ENCODE data around the gene ADAMTS3. TPM values are rescaled to one million over a fixed set of nuclear protein-coding genes. Genes with fewer than 3 reads are reported as not detected.
A peak's percentile ranks its signal among the peaks of the same experiment; 100 is the strongest.

The ADAMTS3 gene
- total and polyA plus RNA-seq, 3 donors from 2014 or later, result 3.9 to 6.8 (median 5.3) TPM

GRCh38 chr4:72422416-72422815 is 146.6 kb downstream of the ADAMTS3 start:
- DNase-seq, result no peak
- no peaks in the 10 kb centered on the region for H3K9me3 ChIP-seq
- 86 to 90% methylated on average over 2 of the region's 2 CpGs for WGBS, 2 donors
- H3K4me3 ChIP-seq, result no peak overlapping the region
- H3K27me3 ChIP-seq, result no peaks in the 10 kb centered on the region
- no peak overlapping the region for H3K27ac ChIP-seq
- no peaks in the 10 kb centered on the region for H3K4me1 ChIP-seq
- intact Hi-C loops (cut with DNase I; ENCODE audit: low total_unique reads), result no loop called here
- TF ChIP-seq POLR2A (IDR thresholded peaks at IDR 0.05) (no peak), CTCF (IDR thresholded peaks at IDR 0.05) (no peak)
- H3K36me3 ChIP-seq (ENCODE audit: low read depth, missing control alignments), result no peaks in the 10 kb centered on the region

- intact Hi-C loops (cut with DNase I; ENCODE audit: low total_unique reads), result no loop called here
- 66 to 89% methylated on average over 2 of the region's 2 CpGs for WGBS, 2 donors
- Histone ChIP-seq H3K27me3 (no peaks in the 10 kb centered on the region), H3K36me3 (ENCODE audit: low read depth, missing control alignments) (no peaks in the 10 kb centered on the region), H3K9me3 (no peaks in the 10 kb centered on the region), H3K4me1 (no peaks in the 10 kb centered on the region), H3K4me3 (no peak overlapping the region), H3K27ac (no peak overlapping the region)
- DNase-seq, result peak; percentile 60
- TF ChIP-seq POLR2A (IDR thresholded peaks at IDR 0.05) (no peak), CTCF (IDR thresholded peaks at IDR 0.05) (no peak)
Observed at GRCh38 chr4:72418458-72418857, 150.6 kb downstream of the ADAMTS3 start.

DNA sequence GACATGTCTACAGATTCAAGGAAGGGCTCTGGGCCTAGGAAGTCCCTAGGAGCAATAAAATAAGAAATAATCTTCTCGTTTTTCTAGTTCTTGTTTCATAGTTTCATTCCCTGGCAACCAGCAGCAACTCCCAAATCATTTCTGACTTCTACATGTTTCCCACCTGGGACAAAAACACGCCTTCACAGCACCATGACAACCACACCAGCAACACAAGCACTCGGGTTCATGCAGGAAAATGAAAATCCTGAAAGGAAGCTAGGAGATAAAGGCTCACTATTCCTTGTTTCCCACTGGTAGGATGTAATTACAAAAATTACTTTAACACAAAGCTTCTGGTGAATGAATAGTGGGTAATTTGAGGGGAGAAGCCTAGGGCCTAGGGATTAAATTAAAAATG is 158.9 kb downstream of the ADAMTS3 start:
- intact Hi-C loops (cut with DNase I; ENCODE audit: low total_unique reads), result no loop called here

GRCh38 chr4:72408568-72408967 is 160.5 kb downstream of the ADAMTS3 start:
- Histone ChIP-seq H3K36me3 (ENCODE audit: low read depth, missing control alignments) (no peaks in the 10 kb centered on the region), H3K27me3 (no peaks in the 10 kb centered on the region), H3K4me1 (no peaks in the 10 kb centered on the region), H3K9me3 (no peaks in the 10 kb centered on the region), H3K27ac (no peak overlapping the region), H3K4me3 (no peak overlapping the region)
- intact Hi-C loops (cut with DNase I; ENCODE audit: low total_unique reads), result no loop called here
- 73 to 87% methylated on average over 4 of the region's 4 CpGs for WGBS, 2 donors
- TF ChIP-seq CTCF (IDR thresholded peaks at IDR 0.05) (no peak), POLR2A (IDR thresholded peaks at IDR 0.05) (no peak)
- DNase-seq, result no peak

More for the DNA sequence above, 158.9 kb downstream of the ADAMTS3 start:
- 77 to 86% methylated on average over 3 of the region's 3 CpGs for WGBS, 2 donors
- Histone ChIP-seq H3K4me3 (no peak overlapping the region), H3K36me3 (ENCODE audit: low read depth, missing control alignments) (no peaks in the 10 kb centered on the region), H3K9me3 (no peaks in the 10 kb centered on the region), H3K27ac (no peak overlapping the region), H3K4me1 (no peaks in the 10 kb centered on the region), H3K27me3 (no peaks in the 10 kb centered on the region)
- no peak for DNase-seq
- no peak for TF ChIP-seq CTCF (IDR thresholded peaks at IDR 0.05)
- TF ChIP-seq POLR2A (IDR thresholded peaks at IDR 0.05), result no peak

DNA sequence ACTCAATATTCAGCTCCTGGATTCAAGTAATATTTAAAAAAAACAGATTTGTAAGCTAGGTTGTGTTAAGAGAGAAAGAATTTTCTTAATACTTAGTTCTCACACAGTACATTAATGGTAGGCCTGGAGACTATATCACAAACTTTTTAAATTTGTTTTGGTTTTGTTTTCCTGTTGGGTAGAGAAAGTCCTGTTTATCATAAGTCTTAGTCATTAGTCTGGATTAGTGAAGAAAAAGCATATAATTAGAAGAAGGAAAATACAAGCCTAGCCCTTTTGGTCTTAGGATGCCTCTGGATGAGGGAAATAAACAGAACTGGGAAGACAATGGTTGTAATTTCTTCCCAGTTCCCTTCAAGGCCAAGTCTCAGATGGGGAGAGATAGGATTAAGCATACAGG is 163.6 kb downstream of the ADAMTS3 start:
- intact Hi-C loops (cut with DNase I; ENCODE audit: low total_unique reads), result no loop called here
- DNase-seq, result no peak
- H3K27me3 ChIP-seq, result no peaks in the 10 kb centered on the region
- H3K9me3 ChIP-seq, result no peaks in the 10 kb centered on the region
- TF ChIP-seq CTCF (IDR thresholded peaks at IDR 0.05) (no peak), POLR2A (IDR thresholded peaks at IDR 0.05) (no peak)
- H3K36me3 ChIP-seq (ENCODE audit: low read depth, missing control alignments), result no peaks in the 10 kb centered on the region
- no peak overlapping the region for H3K27ac ChIP-seq
- H3K4me3 ChIP-seq, result no peak overlapping the region
- no peaks in the 10 kb centered on the region for H3K4me1 ChIP-seq
